ENCODE data around the gene NUDCD3.

NUDCD3 gene

GRCh38 chr7:44505595-44505994 lies 15.1 kb upstream of the NUDCD3 start:
- Histone ChIP-seq H3F3A (ENCODE audit: low read depth) (no peaks in the 10 kb centered on the region), H3K9me2 (replicated peaks; ENCODE audit: low read depth, low read length) (0 out of 2 replicates have a peak, but pooled peaks cover 4% of the 10 kb centered on the region)

GRCh38 chr7:44498230-44498954 lies 7.9 kb upstream of the NUDCD3 start:
- Histone ChIP-seq H3K4me3 (ENCODE audit: low read length, poor library complexity, severe bottlenecking) (no peak overlapping the region), H3K79me2 (ENCODE audit: insufficient read depth, low read length) (no peaks in the 10 kb centered on the region)

More at GRCh38 chr7:44505595-44505994, 15.1 kb upstream of the NUDCD3 start:
- no peak overlapping the region for H3K4me3 ChIP-seq (ENCODE audit: low read length, poor library complexity, severe bottlenecking)
- no peak overlapping the region for H3K9ac ChIP-seq (ENCODE audit: low read depth, low read length, poor library complexity, severe bottlenecking)
- H3K4me2 ChIP-seq (ENCODE audit: low read depth, low read length, poor library complexity, severe bottlenecking): no peak overlapping the region
- H3K79me2 ChIP-seq (ENCODE audit: insufficient read depth, low read length): no peaks in the 10 kb centered on the region
- H4K20me1 ChIP-seq (ENCODE audit: insufficient read depth, low read length, poor library complexity, severe bottlenecking): no peaks in the 10 kb centered on the region
- TF ChIP-seq EZH2phosphoT487 (IDR thresholded peaks at IDR 0.05; ENCODE audit: borderline replicate concordance) (no peak), CTCF (conservative IDR thresholded peaks at IDR 0.05; ENCODE audit: low read length) (no peak)
- peaks cover 18% of the 10 kb centered on the region for H3K27me3 ChIP-seq (ENCODE audit: insufficient read depth, low read length, poor library complexity, severe bottlenecking)
- H2AFZ ChIP-seq (ENCODE audit: low read length): no peak overlapping the region
- no peaks in the 10 kb centered on the region for H3K36me3 ChIP-seq (ENCODE audit: insufficient read depth, low read length)
- no peaks in the 10 kb centered on the region; the same call in 1 of the 2 replicates for H3K9me3 ChIP-seq (ENCODE audit: insufficient read depth, low read depth, low read length)
- H3K4me1 ChIP-seq (ENCODE audit: insufficient read depth, low read length, poor library complexity, severe bottlenecking): no peaks in the 10 kb centered on the region

DNA sequence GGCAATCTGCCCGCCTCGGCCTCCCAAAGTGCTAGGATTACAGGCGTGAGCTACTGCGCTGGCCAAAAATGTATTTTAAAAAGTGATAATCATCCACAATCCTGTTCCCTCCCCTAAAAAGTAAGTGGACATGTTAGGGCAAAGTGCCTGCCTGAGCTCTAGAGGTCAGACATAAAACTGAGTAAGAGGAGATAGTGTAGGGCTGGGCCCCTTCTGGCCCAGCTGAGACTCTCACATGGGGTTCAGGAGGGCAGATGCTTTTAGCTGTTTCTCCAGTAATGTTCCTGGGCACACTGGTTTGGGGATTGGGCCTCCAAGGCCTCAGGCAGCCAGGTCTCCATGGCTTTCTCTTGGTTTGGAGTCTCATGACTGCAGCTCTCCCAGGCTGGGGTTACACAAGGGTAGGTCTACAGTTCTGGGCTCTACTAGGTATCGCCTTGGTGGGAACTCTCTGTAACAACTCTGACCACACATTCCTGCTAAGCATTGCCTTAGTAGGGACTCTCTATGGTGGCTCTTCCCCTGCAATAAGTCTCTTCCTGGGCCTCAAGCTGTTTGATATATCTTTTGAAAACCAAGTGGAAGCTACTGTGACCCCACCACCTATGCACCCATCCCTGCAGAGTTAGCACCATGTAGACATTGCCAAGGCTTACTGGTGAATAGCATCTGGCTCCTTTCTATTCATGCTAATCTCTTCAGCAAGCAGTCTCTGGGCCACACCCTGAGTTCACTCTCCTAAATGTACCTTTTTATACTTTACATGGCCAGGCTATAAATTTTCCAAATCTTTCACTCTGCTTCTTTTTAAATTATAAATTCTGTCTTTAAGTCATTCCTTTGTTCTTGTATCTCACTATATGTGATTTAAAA lies 6.9 kb upstream of the NUDCD3 start:
- H2AFZ ChIP-seq (ENCODE audit: low read length): no peak overlapping the region
- H3K36me3 ChIP-seq (ENCODE audit: insufficient read depth, low read length): no peaks in the 10 kb centered on the region
- H3K4me3 ChIP-seq (ENCODE audit: low read length, poor library complexity, severe bottlenecking): no peak overlapping the region
- no peaks in the 10 kb centered on the region for H3K9me2 ChIP-seq (replicated peaks; ENCODE audit: low read depth, low read length)
- H4K20me1 ChIP-seq (ENCODE audit: insufficient read depth, low read length, poor library complexity, severe bottlenecking): no peaks in the 10 kb centered on the region
- H3K4me1 ChIP-seq (ENCODE audit: insufficient read depth, low read length, poor library complexity, severe bottlenecking): no peaks in the 10 kb centered on the region
- no peaks in the 10 kb centered on the region for H3K9me3 ChIP-seq (ENCODE audit: insufficient read depth, low read depth, low read length)
- no peaks in the 10 kb centered on the region for H3F3A ChIP-seq (ENCODE audit: low read depth)
- H3K79me2 ChIP-seq (ENCODE audit: insufficient read depth, low read length): no peaks in the 10 kb centered on the region
- H3K9ac ChIP-seq (ENCODE audit: low read depth, low read length, poor library complexity, severe bottlenecking): no peak overlapping the region
- peaks cover 68% of the 10 kb centered on the region for H3K27me3 ChIP-seq (ENCODE audit: insufficient read depth, low read length, poor library complexity, severe bottlenecking)
- H3K4me2 ChIP-seq (ENCODE audit: low read depth, low read length, poor library complexity, severe bottlenecking): no peak overlapping the region
- TF ChIP-seq CTCF (conservative IDR thresholded peaks at IDR 0.05; ENCODE audit: low read length): no peak
- TF ChIP-seq EZH2phosphoT487 (IDR thresholded peaks at IDR 0.05; ENCODE audit: borderline replicate concordance): no peak

More at GRCh38 chr7:44498230-44498954, 7.9 kb upstream of the NUDCD3 start:
- Histone ChIP-seq H3K4me2 (ENCODE audit: low read depth, low read length, poor library complexity, severe bottlenecking) (no peak overlapping the region), H3K36me3 (ENCODE audit: insufficient read depth, low read length) (no peaks in the 10 kb centered on the region), H3F3A (ENCODE audit: low read depth) (no peaks in the 10 kb centered on the region), H4K20me1 (ENCODE audit: insufficient read depth, low read length, poor library complexity, severe bottlenecking) (no peaks in the 10 kb centered on the region), H3K9ac (ENCODE audit: low read depth, low read length, poor library complexity, severe bottlenecking) (no peak overlapping the region), H3K4me1 (ENCODE audit: insufficient read depth, low read length, poor library complexity, severe bottlenecking) (no peaks in the 10 kb centered on the region), H3K27me3 (ENCODE audit: insufficient read depth, low read length, poor library complexity, severe bottlenecking) (peaks cover 65% of the 10 kb centered on the region), H3K9me2 (replicated peaks; ENCODE audit: low read depth, low read length) (0 out of 2 replicates have a peak, but pooled peaks cover 4% of the 10 kb centered on the region), H3K9me3 (ENCODE audit: insufficient read depth, low read depth, low read length) (no peaks in the 10 kb centered on the region), H2AFZ (ENCODE audit: low read length) (no peak overlapping the region)
- no peak for TF ChIP-seq EZH2phosphoT487 (IDR thresholded peaks at IDR 0.05; ENCODE audit: borderline replicate concordance)
- no peak for TF ChIP-seq CTCF (conservative IDR thresholded peaks at IDR 0.05; ENCODE audit: low read length)
